Parietal lobe (tissue), 1 donor: ENCODE results near the gene PTPRO. TPM values are rescaled to one million over a fixed set of nuclear protein-coding genes. Genes with fewer than 3 reads are reported as not detected.

ENCODE experiments used
- total RNA-seq: library from RNA; depleted of rRNA; stranded (reverse); fragments of >200 nt; gene quantifications from one replicate; pipeline ENCODE4 v1.2.3, GENCODE V29; 2014

The PTPRO gene
- 283 TPM for total RNA-seq

GRCh38 chr12:15322164-15323061 is at the start of gene PTPRO:
Gene PTPRO (plus strand): TSS chr12:15322508.

Other genes with a start within 250 kb of the PTPRO start
- gene RERG, start 101.1 kb upstream of the PTPRO start, total RNA-seq, result 3.1 TPM